Tibial nerve (tissue), 4 donors: ENCODE measurements around the gene C2orf72. TPM values are rescaled to one million over a fixed set of nuclear protein-coding genes. Genes with fewer than 3 reads are reported as not detected.
A peak's percentile ranks its signal among the peaks of the same experiment; 100 is the strongest.

Source experiments
- DNase-seq, 2 donors: peaks; one replicate each; pipeline ENCODE4 v3.0.0-alpha.2; 2019; ENCODE audit warnings: low spot score in 2 of 2
- H3K27ac ChIP-seq, 4 donors: fragments of 200-600 bp; sonication (generic) in 3 of 4; one replicate each; pipeline ENCODE4 v1.5.1; 2017 to 2019; ENCODE audit warnings: mild to moderate bottlenecking in 1 of 4
- H3K27me3 ChIP-seq, 2 donors: fragments of 200-600 bp; sonication (generic) in 1 of 2; one replicate each; pipeline versions ENCODE4 v1.5.1 to v1.6.0; 2017 to 2019
- H3K36me3 ChIP-seq, 3 donors: fragments of 200-600 bp; sonication (generic); one replicate each; pipeline ENCODE4 v1.5.1; 2018 to 2019
- H3K4me1 ChIP-seq, 4 donors: fragments of 200-600 bp; sonication (generic) in 3 of 4; one replicate each; pipeline ENCODE4 v1.5.1; 2017 to 2019
- H3K4me3 ChIP-seq, 4 donors: fragments of 200-600 bp; sonication (generic) in 3 of 4; one replicate each; pipeline ENCODE4 v1.5.1; 2017 to 2019; ENCODE audit warnings: mild to moderate bottlenecking in 1 of 4, moderate library complexity in 1 of 4
- H3K9me3 ChIP-seq, 4 donors: fragments of 200-600 bp; sonication (generic) in 3 of 4; one replicate each; pipeline ENCODE4 v1.5.1; 2017 to 2019
- EP300 ChIP-seq, 2 donors: sonication (generic); formaldehyde crosslinking; IDR thresholded peaks; one replicate each; pipeline ENCODE4 v1.6.1; 2017; ENCODE audit warnings: antibody characterized with exemption in 2 of 2, mild to moderate bottlenecking in 1 of 2
- POLR2A ChIP-seq, 2 donors: fragments of 450-650 bp; IDR thresholded peaks; one replicate each; pipeline ENCODE4 v1.6.1; 2017; ENCODE audit warnings: antibody characterized with exemption in 2 of 2, mild to moderate bottlenecking in 2 of 2, moderate library complexity in 2 of 2
- WGBS, 2 donors: methylation state at CpG; one replicate each; pipeline ENCODE4 v1.1.5; 2018; 5-methylcytosine and 5-hydroxymethylcytosine counted together
- total RNA-seq, 4 donors: library from RNA; depleted of rRNA; stranded (reverse); fragments of >200 nt; gene quantifications; one replicate each; pipeline ENCODE4 v1.1.0, GENCODE V29; 2016
- TF ChIP-seq, protein P1 (sequence below), 5 experiments: fragments of 200-600 bp in 3 of 5; fragments of 450-650 bp in 2 of 5; sonication (generic) in 3 of 5; IDR thresholded peaks; one replicate each; pipeline ENCODE4 v1.5.1; 2016 to 2019; ENCODE audit warnings: antibody characterized with exemption in 5 of 5, mild to moderate bottlenecking in 3 of 5, moderate library complexity in 2 of 5

Gene C2orf72
- total RNA-seq, 4 donors from 2014 or later: 0.20 to 2.6 (median 0.42) TPM; not detected in 1

GRCh38 chr2:231068525-231069222 lies 31.4 kb downstream of the C2orf72 start:
- no peak overlapping the region for H3K27ac ChIP-seq
- 93 to 96% methylated on average over 5 of the region's 5 CpGs for WGBS, 2 donors
- no peak overlapping the region for H3K4me3 ChIP-seq
- H3K36me3 ChIP-seq: peaks cover 0 to 90% (median 4%) of the 10 kb centered on the region in 3 donors
- H3K9me3 ChIP-seq: no peaks in the 10 kb centered on the region
- H3K27me3 ChIP-seq: no peaks in the 10 kb centered on the region
- DNase-seq: no peak
- H3K4me1 ChIP-seq: no peaks in the 10 kb centered on the region
- no peak for TF ChIP-seq EP300 (IDR thresholded peaks at IDR 0.05)
- TF ChIP-seq POLR2A (IDR thresholded peaks at IDR 0.05): no peak
- TF ChIP-seq, protein P1, sequence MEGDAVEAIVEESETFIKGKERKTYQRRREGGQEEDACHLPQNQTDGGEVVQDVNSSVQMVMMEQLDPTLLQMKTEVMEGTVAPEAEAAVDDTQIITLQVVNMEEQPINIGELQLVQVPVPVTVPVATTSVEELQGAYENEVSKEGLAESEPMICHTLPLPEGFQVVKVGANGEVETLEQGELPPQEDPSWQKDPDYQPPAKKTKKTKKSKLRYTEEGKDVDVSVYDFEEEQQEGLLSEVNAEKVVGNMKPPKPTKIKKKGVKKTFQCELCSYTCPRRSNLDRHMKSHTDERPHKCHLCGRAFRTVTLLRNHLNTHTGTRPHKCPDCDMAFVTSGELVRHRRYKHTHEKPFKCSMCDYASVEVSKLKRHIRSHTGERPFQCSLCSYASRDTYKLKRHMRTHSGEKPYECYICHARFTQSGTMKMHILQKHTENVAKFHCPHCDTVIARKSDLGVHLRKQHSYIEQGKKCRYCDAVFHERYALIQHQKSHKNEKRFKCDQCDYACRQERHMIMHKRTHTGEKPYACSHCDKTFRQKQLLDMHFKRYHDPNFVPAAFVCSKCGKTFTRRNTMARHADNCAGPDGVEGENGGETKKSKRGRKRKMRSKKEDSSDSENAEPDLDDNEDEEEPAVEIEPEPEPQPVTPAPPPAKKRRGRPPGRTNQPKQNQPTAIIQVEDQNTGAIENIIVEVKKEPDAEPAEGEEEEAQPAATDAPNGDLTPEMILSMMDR (IDR thresholded peaks at IDR 0.05): no peak

DNA sequence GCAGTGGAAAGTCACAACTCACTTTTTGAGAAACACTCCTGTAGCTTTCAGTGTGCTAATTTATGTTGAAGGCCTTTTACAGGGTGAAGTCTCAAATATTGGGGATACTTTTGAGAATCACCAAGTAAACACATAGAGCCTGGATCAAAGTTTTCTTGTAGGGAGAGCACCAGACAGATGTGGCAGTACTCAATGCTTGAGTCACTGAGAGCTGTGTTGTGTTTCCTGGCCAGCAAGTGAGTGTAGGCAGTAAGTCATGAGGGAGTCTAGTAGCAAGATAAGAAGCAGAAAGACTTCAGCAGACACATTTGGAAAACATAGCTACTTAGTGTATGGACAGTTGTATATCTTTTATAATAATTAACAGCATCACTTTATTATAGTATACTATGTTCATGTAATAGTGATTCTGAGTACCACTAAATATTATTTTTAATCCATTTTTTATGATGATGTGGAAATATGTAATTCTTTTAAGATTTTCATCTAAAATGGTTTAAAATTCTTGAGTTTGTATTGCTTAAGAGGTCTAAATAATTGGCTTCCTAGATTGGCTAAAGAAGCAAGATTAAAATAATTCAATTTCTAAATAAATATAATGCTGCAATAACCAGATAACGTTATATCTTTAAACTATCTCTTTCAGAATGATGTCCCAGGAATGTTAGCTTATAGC lies 32.2 kb downstream of the C2orf72 start:
- Histone ChIP-seq H3K36me3 (peaks cover 0 to 88% (median 4%) of the 10 kb centered on the region in 3 donors), H3K4me3 (no peak overlapping the region), H3K27ac (no peak overlapping the region), H3K4me1 (no peaks in the 10 kb centered on the region), H3K27me3 (no peaks in the 10 kb centered on the region), H3K9me3 (no peaks in the 10 kb centered on the region)
- TF ChIP-seq POLR2A (IDR thresholded peaks at IDR 0.05) (no peak), EP300 (IDR thresholded peaks at IDR 0.05) (no peak)
- TF ChIP-seq, protein P1 (IDR thresholded peaks at IDR 0.05): no peak
- WGBS, 2 donors: 94% methylated on average over 1 of the region's 1 CpG
- no peak for DNase-seq

DNA sequence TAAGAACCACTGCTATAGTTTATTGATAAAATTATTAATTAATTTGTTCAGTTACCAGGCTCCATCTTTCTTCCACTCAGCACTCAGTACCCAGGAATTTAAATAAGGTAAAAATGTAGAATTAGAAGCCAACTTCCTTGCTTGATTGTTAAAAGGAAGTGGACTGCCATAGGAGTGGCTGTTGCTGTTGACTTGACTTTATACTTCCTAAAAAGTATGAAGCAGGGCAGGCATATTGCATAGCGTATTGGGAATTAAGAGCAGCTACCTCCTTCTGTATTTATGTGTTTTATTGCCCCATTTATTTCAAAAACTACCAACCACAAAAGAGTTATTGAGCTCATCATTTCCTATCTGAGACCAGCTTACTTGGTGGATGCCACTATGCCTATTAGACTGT lies 47.2 kb downstream of the C2orf72 start:
- Histone ChIP-seq H3K9me3 (no peaks in the 10 kb centered on the region), H3K4me1 (no peaks in the 10 kb centered on the region), H3K4me3 (no peak overlapping the region), H3K36me3 (peaks cover 6 to 100% (median 28%) of the 10 kb centered on the region in 3 donors), H3K27me3 (no peaks in the 10 kb centered on the region), H3K27ac (no peak overlapping the region)
- no peak for TF ChIP-seq EP300 (IDR thresholded peaks at IDR 0.05)
- TF ChIP-seq, protein P1 (IDR thresholded peaks at IDR 0.05): no peak
- TF ChIP-seq POLR2A (IDR thresholded peaks at IDR 0.05): no peak
- DNase-seq: no peak
- WGBS, 2 donors: 90 to 94% methylated on average over 1 of the region's 1 CpG

DNA sequence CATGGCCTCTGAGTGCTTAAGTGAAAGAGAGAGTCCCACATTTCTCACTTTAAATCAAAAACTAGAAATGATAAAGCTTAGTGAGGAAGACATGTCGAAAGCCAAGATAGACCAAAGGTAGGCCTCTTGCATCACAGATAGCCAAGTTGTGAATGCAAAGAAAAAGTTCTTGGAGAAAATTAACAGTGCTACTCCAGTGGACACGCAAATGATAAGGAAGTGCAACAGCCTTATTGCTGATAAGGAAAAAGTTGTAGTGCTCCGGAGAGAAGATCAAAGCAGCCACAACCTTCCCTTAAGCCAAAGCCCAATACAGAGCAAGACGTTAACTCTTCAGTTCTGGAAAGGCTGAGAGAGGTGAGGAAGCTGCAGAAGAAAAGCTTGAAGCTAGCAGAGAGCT lies 51.4 kb downstream of the C2orf72 start:
- no peaks in the 10 kb centered on the region for H3K9me3 ChIP-seq
- 81 to 82% methylated on average over 4 of the region's 4 CpGs for WGBS, 2 donors
- TF ChIP-seq, protein P1 (IDR thresholded peaks at IDR 0.05): no peak
- TF ChIP-seq EP300 (IDR thresholded peaks at IDR 0.05) (no peak), POLR2A (IDR thresholded peaks at IDR 0.05) (no peak)

DNA sequence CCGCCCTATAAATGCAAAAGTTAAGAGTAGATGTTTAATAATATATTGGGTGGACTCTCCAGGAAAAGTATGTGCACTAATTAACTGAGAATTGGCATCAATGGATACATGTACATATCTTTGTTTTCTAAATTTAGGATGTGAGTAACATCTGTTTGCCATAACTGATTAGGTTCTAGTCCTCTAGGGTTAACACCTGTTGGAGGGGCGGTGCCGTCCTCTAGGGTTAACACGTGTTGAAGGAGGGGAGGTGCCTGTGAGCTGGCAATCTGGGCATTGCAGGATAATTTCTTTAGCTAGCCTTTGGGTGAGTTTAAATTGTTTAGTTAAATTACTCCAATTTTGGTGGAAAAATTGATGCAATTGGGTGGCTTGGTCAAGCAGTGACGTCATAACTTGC lies 56.6 kb downstream of the C2orf72 start:
- H3K27ac ChIP-seq: peak overlapping the region in 1 of 4 donors; percentile 6
- peaks cover 0 to 83% (median 0%) of the 10 kb centered on the region in 3 donors for H3K36me3 ChIP-seq
- DNase-seq: no peak
- TF ChIP-seq EP300 (IDR thresholded peaks at IDR 0.05) (no peak), POLR2A (IDR thresholded peaks at IDR 0.05) (no peak)
- TF ChIP-seq, protein P1 (IDR thresholded peaks at IDR 0.05): no peak
- no peaks in the 10 kb centered on the region for H3K4me1 ChIP-seq
- WGBS, 2 donors: 83 to 90% methylated on average over 5 of the region's 5 CpGs
- no peaks in the 10 kb centered on the region for H3K27me3 ChIP-seq
- peaks cover 0 to 11% (median 2%) of the 10 kb centered on the region in 4 donors for H3K9me3 ChIP-seq
- H3K4me3 ChIP-seq: no peak overlapping the region

More for the DNA sequence above, 51.4 kb downstream of the C2orf72 start:
- Histone ChIP-seq H3K27me3 (no peaks in the 10 kb centered on the region), H3K4me3 (no peak overlapping the region), H3K36me3 (peaks cover 4 to 86% (median 7%) of the 10 kb centered on the region in 3 donors), H3K4me1 (no peaks in the 10 kb centered on the region), H3K27ac (no peak overlapping the region)
- DNase-seq: no peak
